Posterior cingulate gyrus (tissue), 11 donors: Measurements from ENCODE around the gene CELSR2.
A peak's percentile ranks its signal among the peaks of the same experiment; 100 is the strongest.

ENCODE experiments used
- DNase-seq, 10 donors: peaks; one replicate each; pipeline versions ENCODE4 v3.0.0 to v3.0.0-alpha.2; 2020 to 2021; ENCODE audit warnings: mixed read lengths in 3 of 10
- intact Hi-C: fragments of 100-400 bp; cut with DNase I; formaldehyde crosslinking; loops from one replicate; pipeline ENCODE4 v1.15.1; 2023

Gene CELSR2

GRCh38 chr1:109249654-109250401, 489 bp downstream of the CELSR2 start:
- intact Hi-C loops, result no loop called here
- DNase-seq, result peak in 5 of 10 donors; percentile 28 to 83 (median 68)

GRCh38 chr1:109250454-109251276, 1.3 kb downstream of the CELSR2 start:
- intact Hi-C loops, result no loop called here
- DNase-seq, result peak in 4 of 10 donors; percentile 11 to 71 (median 57)

GRCh38 chr1:109251277-109252166, 2.2 kb downstream of the CELSR2 start:
- DNase-seq, result peak in 3 of 10 donors; percentile 24 to 47 (median 39)
- intact Hi-C loops, result no loop called here

GRCh38 chr1:109252167-109252892, 3.0 kb downstream of the CELSR2 start:
- DNase-seq, result peak in 5 of 10 donors; percentile 8 to 76 (median 50)
- intact Hi-C loops, result no loop called here

GRCh38 chr1:109252893-109253802, 3.8 kb downstream of the CELSR2 start:
- peak; percentile 75 to 97 (median 85) for DNase-seq
- intact Hi-C loops, result no loop called here

- intact Hi-C loops, result no loop called here
Measured at GRCh38 chr1:109253803-109254620, 4.7 kb downstream of the CELSR2 start.

GRCh38 chr1:109254621-109255096, 5.3 kb downstream of the CELSR2 start:
- DNase-seq, result peak in 4 of 10 donors; percentile 24 to 86 (median 77)
- intact Hi-C loops, result no loop called here

More at GRCh38 chr1:109253803-109254620, 4.7 kb downstream of the CELSR2 start:
- peak in 7 of 10 donors; percentile 52 to 94 (median 65) for DNase-seq

- DNase-seq, result peak in 4 of 10 donors; percentile 28 to 89 (median 80)
- intact Hi-C loops, result no loop called here
Measured at GRCh38 chr1:109255097-109255651, 5.8 kb downstream of the CELSR2 start.

- intact Hi-C loops, result no loop called here
- DNase-seq, result no peak
Measured at GRCh38 chr1:109255678-109256077, 6.3 kb downstream of the CELSR2 start.

- intact Hi-C loops, result no loop called here
- peak in 5 of 10 donors; percentile 43 to 93 (median 79) for DNase-seq
Measured at GRCh38 chr1:109256085-109256484, 6.7 kb downstream of the CELSR2 start.

- intact Hi-C loops, result no loop called here
- no peak for DNase-seq
Measured at GRCh38 chr1:109256971-109257681, 7.8 kb downstream of the CELSR2 start.

GRCh38 chr1:109257682-109258421, 8.5 kb downstream of the CELSR2 start:
- intact Hi-C loops, result no loop called here

GRCh38 chr1:109258481-109259466, 9.4 kb downstream of the CELSR2 start:
- intact Hi-C loops, result no loop called here
- DNase-seq, result peak in 2 of 10 donors; percentile 71 to 90

More at GRCh38 chr1:109257682-109258421, 8.5 kb downstream of the CELSR2 start:
- DNase-seq, result peak in 2 of 10 donors; percentile 62 to 80
